ENCODE data around the gene HAVCR2. TPM values are rescaled to one million over a fixed set of nuclear protein-coding genes. Genes with fewer than 3 reads are reported as not detected.
"Not testable (repeated sequence)": the region's sequence is repeated elsewhere in the genome, so short reads cannot be mapped to it uniquely, and the experiment has no call there.

Gene HAVCR2
- total RNA-seq, 1 experiment from 2014 or later: 0.39 TPM

DNA sequence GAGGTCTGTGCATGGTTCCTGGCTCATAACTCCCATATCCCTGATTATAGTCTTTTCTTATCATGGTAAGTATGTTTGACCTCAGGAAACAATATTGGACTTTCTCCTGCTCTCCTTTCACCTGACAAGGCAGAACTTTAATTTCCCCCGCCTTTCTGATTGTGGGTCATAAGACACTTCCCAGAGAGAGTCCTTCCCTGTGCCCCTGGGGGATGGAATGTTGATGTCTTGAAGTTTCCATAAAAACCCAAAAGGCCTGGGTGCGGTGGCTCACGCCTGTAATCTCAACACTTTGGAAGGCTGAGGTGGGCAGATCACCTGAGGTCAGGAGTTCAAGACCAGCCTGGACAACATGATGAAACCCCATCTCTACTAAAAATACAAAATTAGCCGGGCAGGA lies 61.8 kb downstream of the HAVCR2 start:
- DNase-seq (ENCODE audit: low read depth): not testable (repeated sequence)

- peak; percentile 47 for DNase-seq (ENCODE audit: low read depth)
Observed at GRCh38 chr5:157046041-157046440, 62.8 kb downstream of the HAVCR2 start.

- no peak for DNase-seq (ENCODE audit: low read depth)
Observed at GRCh38 chr5:157045601-157046000, 63.2 kb downstream of the HAVCR2 start.

GRCh38 chr5:157038568-157039187 lies 70.2 kb downstream of the HAVCR2 start:
- DNase-seq (ENCODE audit: low read depth): no peak

Other genes with a start within 250 kb of the HAVCR2 start
- gene TIMD4, start 145.8 kb downstream of the HAVCR2 start, total RNA-seq (2014; rRNA removed; shearing (Covaris generic)): not detected in 2 replicates
- gene HAVCR1, start 49.9 kb downstream of the HAVCR2 start, total RNA-seq (2014; rRNA removed; shearing (Covaris generic)): not detected in 2 replicates
- 9.7 and 13.2 TPM in 2 replicates for gene MED7, start 33.8 kb upstream of the HAVCR2 start, total RNA-seq (2014; rRNA removed; shearing (Covaris generic))
- not detected in 2 replicates for gene GARIN3, start 57.2 kb upstream of the HAVCR2 start, total RNA-seq (2014; rRNA removed; shearing (Covaris generic))
- gene ITK, start 71.8 kb upstream of the HAVCR2 start, total RNA-seq (2014; rRNA removed; shearing (Covaris generic)): not detected in 2 replicates
- 57.2 and 57.6 TPM in 2 replicates for gene CYFIP2, start 157.1 kb upstream of the HAVCR2 start, total RNA-seq (2014; rRNA removed; shearing (Covaris generic))